DMS53 (cell line): ENCODE results near the gene MAT1A.
"Not testable (repeated sequence)": the region's sequence is repeated elsewhere in the genome, so short reads cannot be mapped to it uniquely, and the experiment has no call there.

ENCODE experiments used
- DNase-seq: peaks from one replicate; lab custom pipeline; 2025; lab: John Stamatoyannopoulos, UW

The MAT1A gene

GRCh38 chr10:80223031-80223419, 66.4 kb downstream of the MAT1A start:
- not testable (repeated sequence) for DNase-seq
